Testis (tissue), 3 donors: ENCODE data around the gene ADTRP. TPM values are rescaled to one million over a fixed set of nuclear protein-coding genes. Genes with fewer than 3 reads are reported as not detected.
A peak's percentile ranks its signal among the peaks of the same experiment; 100 is the strongest.

Source experiments
- DNase-seq: peaks from one replicate; pipeline ENCODE4 v3.0.0-alpha.2; 2019
- H3K27ac ChIP-seq, 2 donors: fragments of 200-600 bp; sonication (generic); one replicate each; pipeline ENCODE4 v1.5.1; 2019
- H3K27me3 ChIP-seq: fragments of 200-600 bp; sonication (generic); one replicate; pipeline ENCODE4 v1.5.1; 2019
- H3K36me3 ChIP-seq: fragments of 200-600 bp; sonication (generic); one replicate; pipeline ENCODE4 v1.5.1; 2017; ENCODE audit warnings: low read depth; ENCODE audit errors: missing control alignments
- H3K4me1 ChIP-seq: fragments of 200-600 bp; sonication (generic); one replicate; pipeline ENCODE4 v1.5.1; 2019
- H3K4me3 ChIP-seq, 2 donors: fragments of 200-600 bp; sonication (generic); one replicate each; pipeline ENCODE4 v1.5.1; 2017 to 2019
- H3K9me3 ChIP-seq: fragments of 200-600 bp; sonication (generic); one replicate; pipeline ENCODE4 v1.5.1; 2017
- CTCF ChIP-seq, 3 experiments: fragments of 450-650 bp in 2 of 3; fragments of 200-600 bp in 1 of 3; sonication (generic) in 1 of 3; IDR thresholded peaks; one replicate each; pipeline ENCODE4 v1.5.1; 2016 to 2019; ENCODE audit warnings: antibody characterized with exemption in 3 of 3, mild to moderate bottlenecking in 2 of 3, moderate library complexity in 1 of 3
- POLR2A ChIP-seq: fragments of 450-650 bp; IDR thresholded peaks from one replicate; pipeline ENCODE4 v1.6.1; 2017; ENCODE audit warnings: antibody characterized with exemption, mild to moderate bottlenecking, moderate library complexity
- WGBS, 2 donors: methylation state at CpG; one replicate each; pipeline ENCODE4 v1.1.5; 2018; 5-methylcytosine and 5-hydroxymethylcytosine counted together
- intact Hi-C: fragments of 100-400 bp; cut with DNase I; formaldehyde crosslinking; loops from one replicate; pipeline ENCODE4 v1.15.1; 2023; ENCODE audit warnings: low total_unique reads
- polyA plus RNA-seq: library from polyadenylated mRNA; stranded (reverse); fragments of 350-450 nt; fragmentation: Illumina TruSeq; extraction: RNeasy Lipid Tissue Mini Kit (QIAGEN cat#74804); gene quantifications from one replicate; pipeline ENCODE4 v1.2.3, GENCODE V29; 2014; ENCODE audit warnings: low read depth, low replicate concordance; ENCODE audit not compliant: insufficient read depth
- total RNA-seq, 2 donors: library from RNA; depleted of rRNA; stranded (reverse); fragments of >200 nt; gene quantifications; one replicate each; pipeline ENCODE4 v1.2.3, GENCODE V29; 2016

The ADTRP gene
- total and polyA plus RNA-seq, 3 donors from 2014 or later, result 8.3 to 49.6 (median 21.3) TPM

- intact Hi-C loops, result no loop called here
- Histone ChIP-seq H3K27me3 (no peaks in the 10 kb centered on the region), H3K9me3 (no peaks in the 10 kb centered on the region), H3K4me3 (no peak overlapping the region), H3K4me1 (peaks cover 5% of the 10 kb centered on the region), H3K27ac (no peak overlapping the region), H3K36me3 (no peaks in the 10 kb centered on the region)
- no peak for DNase-seq
- no peak for TF ChIP-seq CTCF (IDR thresholded peaks at IDR 0.05)
- TF ChIP-seq POLR2A, result no peak
- WGBS, 2 donors, result 85 to 95% methylated on average over 1 of the region's 1 CpG
Observed at GRCh38 chr6:11752360-11752759, 26.2 kb downstream of the ADTRP start.

GRCh38 chr6:11750682-11751081 lies 27.9 kb downstream of the ADTRP start:
- no peak for DNase-seq
- WGBS, 2 donors, result 67 to 69% methylated on average over 7 of the region's 7 CpGs
- H3K27ac ChIP-seq, result no peak overlapping the region
- peaks cover 7% of the 10 kb centered on the region for H3K4me1 ChIP-seq
- intact Hi-C loops, result no loop called here
- no peaks in the 10 kb centered on the region for H3K36me3 ChIP-seq
- H3K27me3 ChIP-seq, result no peaks in the 10 kb centered on the region
- no peaks in the 10 kb centered on the region for H3K9me3 ChIP-seq
- TF ChIP-seq CTCF (IDR thresholded peaks at IDR 0.05) (no peak), POLR2A (no peak)
- H3K4me3 ChIP-seq, result no peak overlapping the region

GRCh38 chr6:11748591-11749210 lies 29.9 kb downstream of the ADTRP start:
- TF ChIP-seq CTCF (IDR thresholded peaks at IDR 0.05) (no peak), POLR2A (no peak)
- Histone ChIP-seq H3K27me3 (no peaks in the 10 kb centered on the region), H3K27ac (no peak overlapping the region), H3K36me3 (no peaks in the 10 kb centered on the region), H3K4me3 (no peak overlapping the region), H3K4me1 (peaks cover 7% of the 10 kb centered on the region), H3K9me3 (no peaks in the 10 kb centered on the region)
- WGBS, 2 donors, result 84 to 92% methylated on average over 7 of the region's 7 CpGs
- DNase-seq, result no peak
- intact Hi-C loops, result no loop called here

GRCh38 chr6:11747021-11747420 lies 31.6 kb downstream of the ADTRP start:
- TF ChIP-seq CTCF (IDR thresholded peaks at IDR 0.05), result no peak
- no peak for TF ChIP-seq POLR2A
- H3K27ac ChIP-seq, result peak overlapping the region; percentile 19 to 65
- 52 to 56% methylated on average over 3 of the region's 3 CpGs for WGBS, 2 donors
- no peaks in the 10 kb centered on the region for H3K9me3 ChIP-seq
- no peaks in the 10 kb centered on the region for H3K36me3 ChIP-seq
- H3K4me3 ChIP-seq, result no peak overlapping the region
- H3K27me3 ChIP-seq, result no peaks in the 10 kb centered on the region
- intact Hi-C loops, result no loop called here
- peaks cover 7% of the 10 kb centered on the region for H3K4me1 ChIP-seq
- DNase-seq, result peak; percentile 46

- no peaks in the 10 kb centered on the region for H3K9me3 ChIP-seq
- no peaks in the 10 kb centered on the region for H3K27me3 ChIP-seq
- no peak overlapping the region for H3K27ac ChIP-seq
- no peak overlapping the region for H3K4me3 ChIP-seq
- 48 to 60% methylated on average over 3 of the region's 3 CpGs for WGBS, 2 donors
- TF ChIP-seq POLR2A (no peak), CTCF (IDR thresholded peaks at IDR 0.05) (no peak)
- peak; percentile 52 for DNase-seq
- no peaks in the 10 kb centered on the region for H3K36me3 ChIP-seq
- intact Hi-C loops, result no loop called here
- H3K4me1 ChIP-seq, result peaks cover 7% of the 10 kb centered on the region
Observed at GRCh38 chr6:11744753-11745152, 33.9 kb downstream of the ADTRP start.
